ENCODE data around the gene DDX24. TPM values are rescaled to one million over a fixed set of nuclear protein-coding genes. Genes with fewer than 3 reads are reported as not detected.

The DDX24 gene
- total and polyA plus RNA-seq, 9 of the 15 experiments (the other 6 are each of a cell fraction or from before 2014, with no cell fraction given), result 82.4 to 175 (median 122) TPM

DNA sequence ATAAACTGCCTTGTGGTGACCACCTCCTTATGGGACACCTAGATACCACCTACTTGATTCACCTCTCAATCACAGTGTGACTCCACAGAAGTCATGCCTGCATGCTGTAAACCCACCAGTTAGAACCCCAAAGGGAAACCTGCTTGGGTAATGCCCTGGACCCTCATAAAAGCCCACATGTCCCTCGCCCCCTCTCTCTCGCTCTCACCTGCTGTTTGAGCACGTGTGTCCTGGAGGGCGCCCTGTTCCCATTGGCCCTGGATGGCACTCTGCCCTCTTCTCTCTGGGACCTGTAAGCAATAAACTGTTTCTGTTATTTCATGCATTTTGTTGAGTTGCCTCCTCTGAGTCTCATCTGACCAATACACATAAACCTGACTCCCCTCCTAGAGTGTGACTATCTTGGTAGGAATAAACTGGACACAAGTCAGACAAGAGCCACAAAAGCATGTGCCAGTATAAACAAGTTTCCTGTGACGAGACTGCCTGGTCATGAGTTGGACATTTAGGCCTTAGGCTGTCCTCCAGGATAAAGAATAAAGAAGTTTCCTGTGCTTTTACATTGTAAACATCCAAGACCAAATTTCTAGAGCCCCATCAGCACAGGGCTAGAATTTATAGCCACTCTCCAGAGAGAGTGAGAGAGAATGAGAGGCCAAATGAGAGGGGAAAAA lies 39.8 kb upstream of the DDX24 start:
- no peaks in the 10 kb centered on the region for H3K79me2 ChIP-seq (ENCODE audit: control insufficient read depth, insufficient read depth, low read length)
- no peak overlapping the region for H3K4me3 ChIP-seq
- peaks cover 2 to 22% of the 10 kb centered on the region in 2 experiments; a peak in 3 of 5 replicates for H3K27me3 ChIP-seq (ENCODE audit: control insufficient read depth in 2 of 2, insufficient read depth in 2 of 2, low read length in 2 of 2)
- no peak overlapping the region for H3K4me2 ChIP-seq (ENCODE audit: insufficient read depth, low read length)
- no peaks in the 10 kb centered on the region for H3K9me3 ChIP-seq (replicated peaks; ENCODE audit: control insufficient read depth, insufficient read depth, low read depth, low read length)
- no peak overlapping the region for H2AFZ ChIP-seq (ENCODE audit: low read depth, low read length)
- in situ Hi-C loops (cut with MboI) (no loop called here), intact Hi-C loops (cut with micrococcal nuclease) (no loop called here)
- no TSS peak for BruUV-seq (replicated peaks)
- FAIRE-seq (no peak), DNase-seq (ENCODE audit: extremely low read depth in 1 of 4, low spot score in 3 of 4) (no peak), ATAC-seq (no peak)
- no peaks in the 10 kb centered on the region; a peak in 1 of 5 replicates for H3K4me1 ChIP-seq (replicated peaks in 1 of 2; ENCODE audit: control insufficient read depth in 2 of 2, insufficient read depth in 2 of 2, low read length in 2 of 2)
- ChIA-PET CTCF (ENCODE audit: low intra/inter-chr PET ratio) (no interaction called here), POLR2A (interaction anchor here (1.0 kb wide), 1 partner anchor 10 kb away, joined by 4 read pairs; the partner anchor contains the start of gene IFI27)
- H4K20me1 ChIP-seq (replicated peaks; ENCODE audit: control insufficient read depth, insufficient read depth, low read length), result no peaks in the 10 kb centered on the region
- no peak overlapping the region for H3K9ac ChIP-seq (ENCODE audit: insufficient read depth in 1 of 2, low read depth in 2 of 2, low read length in 2 of 2)
- H3K9me1 ChIP-seq (ENCODE audit: control insufficient read depth, insufficient read depth, low read length), result no peaks in the 10 kb centered on the region
- no peak overlapping the region for H3K27ac ChIP-seq (ENCODE audit: extremely low read depth, low read depth, low read length)
- H3K36me3 ChIP-seq (ENCODE audit: control insufficient read depth, insufficient read depth, low read length), result no peaks in the 10 kb centered on the region
- 0% methylated on average over 5 of the region's 5 CpGs for WGBS (ENCODE audit: insufficient coverage, low coverage, missing lambda C conversion rate)
- TF ChIP-seq MAFK (IDR thresholded peaks at IDR 0.05; ENCODE audit: low read length) (no peak), FOXJ2 (tag; IDR thresholded peaks at IDR 0.05) (no peak), GATAD2A (IDR thresholded peaks at IDR 0.05) (no peak), ZNF3 (CRISPR knock-in tag; IDR thresholded peaks at IDR 0.05) (no peak), ZNF445 (CRISPR knock-in tag; IDR thresholded peaks at IDR 0.05; ENCODE audit: low read depth) (no peak), XRCC3 (IDR thresholded peaks at IDR 0.05) (no peak), ZFP91 (CRISPR knock-in tag; IDR thresholded peaks at IDR 0.05) (no peak), LEF1 (IDR thresholded peaks at IDR 0.05) (no peak), HIVEP1 (CRISPR knock-in tag; IDR thresholded peaks at IDR 0.05) (no peak), E2F3 (CRISPR knock-in tag; IDR thresholded peaks at IDR 0.05) (no peak)
- TF ChIP-seq, protein P1, sequence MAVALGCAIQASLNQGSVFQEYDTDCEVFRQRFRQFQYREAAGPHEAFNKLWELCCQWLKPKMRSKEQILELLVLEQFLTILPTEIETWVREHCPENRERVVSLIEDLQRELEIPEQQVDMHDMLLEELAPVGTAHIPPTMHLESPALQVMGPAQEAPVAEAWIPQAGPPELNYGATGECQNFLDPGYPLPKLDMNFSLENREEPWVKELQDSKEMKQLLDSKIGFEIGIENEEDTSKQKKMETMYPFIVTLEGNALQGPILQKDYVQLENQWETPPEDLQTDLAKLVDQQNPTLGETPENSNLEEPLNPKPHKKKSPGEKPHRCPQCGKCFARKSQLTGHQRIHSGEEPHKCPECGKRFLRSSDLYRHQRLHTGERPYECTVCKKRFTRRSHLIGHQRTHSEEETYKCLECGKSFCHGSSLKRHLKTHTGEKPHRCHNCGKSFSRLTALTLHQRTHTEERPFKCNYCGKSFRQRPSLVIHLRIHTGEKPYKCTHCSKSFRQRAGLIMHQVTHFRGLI (CRISPR knock-in tag; IDR thresholded peaks at IDR 0.05), result no peak
- TF ChIP-seq, protein P2, sequence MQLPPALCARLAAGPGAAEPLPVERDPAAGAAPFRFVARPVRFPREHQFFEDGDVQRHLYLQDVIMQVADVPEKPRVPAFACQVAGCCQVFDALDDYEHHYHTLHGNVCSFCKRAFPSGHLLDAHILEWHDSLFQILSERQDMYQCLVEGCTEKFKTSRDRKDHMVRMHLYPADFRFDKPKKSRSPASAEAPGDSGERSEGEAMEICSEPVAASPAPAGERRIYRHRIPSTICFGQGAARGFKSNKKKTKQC (CRISPR knock-in tag; IDR thresholded peaks at IDR 0.05), result no peak
- TF ChIP-seq, protein P3, sequence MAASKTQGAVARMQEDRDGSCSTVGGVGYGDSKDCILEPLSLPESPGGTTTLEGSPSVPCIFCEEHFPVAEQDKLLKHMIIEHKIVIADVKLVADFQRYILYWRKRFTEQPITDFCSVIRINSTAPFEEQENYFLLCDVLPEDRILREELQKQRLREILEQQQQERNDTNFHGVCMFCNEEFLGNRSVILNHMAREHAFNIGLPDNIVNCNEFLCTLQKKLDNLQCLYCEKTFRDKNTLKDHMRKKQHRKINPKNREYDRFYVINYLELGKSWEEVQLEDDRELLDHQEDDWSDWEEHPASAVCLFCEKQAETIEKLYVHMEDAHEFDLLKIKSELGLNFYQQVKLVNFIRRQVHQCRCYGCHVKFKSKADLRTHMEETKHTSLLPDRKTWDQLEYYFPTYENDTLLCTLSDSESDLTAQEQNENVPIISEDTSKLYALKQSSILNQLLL (CRISPR knock-in tag; IDR thresholded peaks at IDR 0.05; ENCODE audit: borderline replicate concordance), result no peak
- TF ChIP-seq, protein P4, sequence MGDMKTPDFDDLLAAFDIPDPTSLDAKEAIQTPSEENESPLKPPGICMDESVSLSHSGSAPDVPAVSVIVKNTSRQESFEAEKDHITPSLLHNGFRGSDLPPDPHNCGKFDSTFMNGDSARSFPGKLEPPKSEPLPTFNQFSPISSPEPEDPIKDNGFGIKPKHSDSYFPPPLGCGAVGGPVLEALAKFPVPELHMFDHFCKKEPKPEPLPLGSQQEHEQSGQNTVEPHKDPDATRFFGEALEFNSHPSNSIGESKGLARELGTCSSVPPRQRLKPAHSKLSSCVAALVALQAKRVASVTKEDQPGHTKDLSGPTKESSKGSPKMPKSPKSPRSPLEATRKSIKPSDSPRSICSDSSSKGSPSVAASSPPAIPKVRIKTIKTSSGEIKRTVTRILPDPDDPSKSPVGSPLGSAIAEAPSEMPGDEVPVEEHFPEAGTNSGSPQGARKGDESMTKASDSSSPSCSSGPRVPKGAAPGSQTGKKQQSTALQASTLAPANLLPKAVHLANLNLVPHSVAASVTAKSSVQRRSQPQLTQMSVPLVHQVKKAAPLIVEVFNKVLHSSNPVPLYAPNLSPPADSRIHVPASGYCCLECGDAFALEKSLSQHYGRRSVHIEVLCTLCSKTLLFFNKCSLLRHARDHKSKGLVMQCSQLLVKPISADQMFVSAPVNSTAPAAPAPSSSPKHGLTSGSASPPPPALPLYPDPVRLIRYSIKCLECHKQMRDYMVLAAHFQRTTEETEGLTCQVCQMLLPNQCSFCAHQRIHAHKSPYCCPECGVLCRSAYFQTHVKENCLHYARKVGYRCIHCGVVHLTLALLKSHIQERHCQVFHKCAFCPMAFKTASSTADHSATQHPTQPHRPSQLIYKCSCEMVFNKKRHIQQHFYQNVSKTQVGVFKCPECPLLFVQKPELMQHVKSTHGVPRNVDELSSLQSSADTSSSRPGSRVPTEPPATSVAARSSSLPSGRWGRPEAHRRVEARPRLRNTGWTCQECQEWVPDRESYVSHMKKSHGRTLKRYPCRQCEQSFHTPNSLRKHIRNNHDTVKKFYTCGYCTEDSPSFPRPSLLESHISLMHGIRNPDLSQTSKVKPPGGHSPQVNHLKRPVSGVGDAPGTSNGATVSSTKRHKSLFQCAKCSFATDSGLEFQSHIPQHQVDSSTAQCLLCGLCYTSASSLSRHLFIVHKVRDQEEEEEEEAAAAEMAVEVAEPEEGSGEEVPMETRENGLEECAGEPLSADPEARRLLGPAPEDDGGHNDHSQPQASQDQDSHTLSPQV (IDR thresholded peaks at IDR 0.05), result no peak
